Measurements from ENCODE around the gene ATG16L1.
"Not testable (repeated sequence)": the region's sequence is repeated elsewhere in the genome, so short reads cannot be mapped to it uniquely, and the experiment has no call there.

Gene ATG16L1

GRCh38 chr2:233334915-233335314 is 83.4 kb downstream of the ATG16L1 start:
- no peak for DNase-seq (ENCODE audit: low read depth)

- not testable (repeated sequence) for DNase-seq (ENCODE audit: low read depth)
These were observed 84.6 kb downstream of the ATG16L1 start for GRCh38 chr2:233336091-233336490.

- no peak for DNase-seq (ENCODE audit: low read depth)
These were observed 85.1 kb downstream of the ATG16L1 start for GRCh38 chr2:233336541-233336940.

GRCh38 chr2:233338046-233338445 is 86.6 kb downstream of the ATG16L1 start:
- DNase-seq (ENCODE audit: low read depth) = no peak

- DNase-seq (ENCODE audit: low read depth) = no peak
These were observed 87.4 kb downstream of the ATG16L1 start for GRCh38 chr2:233338812-233339368.

GRCh38 chr2:233339427-233339826 is 88.0 kb downstream of the ATG16L1 start:
- DNase-seq (ENCODE audit: low read depth) = no peak

GRCh38 chr2:233341296-233341695 is 89.8 kb downstream of the ATG16L1 start:
- no peak for DNase-seq (ENCODE audit: low read depth)

GRCh38 chr2:233342301-233342700 is 90.8 kb downstream of the ATG16L1 start:
- DNase-seq (ENCODE audit: low read depth) = no peak

GRCh38 chr2:233343171-233343705 is 91.8 kb downstream of the ATG16L1 start:
- no peak for DNase-seq (ENCODE audit: low read depth)

All from T-helper 22 cell (primary cell).